A549 (cell line): Measurements from ENCODE around the gene NTNG2. TPM values are rescaled to one million over a fixed set of nuclear protein-coding genes. Genes with fewer than 3 reads are reported as not detected.

Experiments
- ATAC-seq, 2 experiments: fragments of 200-7000 bp in 1 of 2; fragments of >200 bp in 1 of 2; cut with Nextera tagmentation in 1 of 2; cut with Tn5 transposase in 1 of 2; 3 replicates each; pipeline versions ENCODE4 v1.8.0 to v1.9.1; 2018 to 2020; ENCODE audit warnings: mild to moderate bottlenecking in 1 of 2, moderate library complexity in 1 of 2
- CTCF ChIA-PET: fragments of 300-600 bp; sonication (Branson Sonifier 250); formaldehyde crosslinking; extraction: SDS; loops from one replicate; lab custom pipeline; 2021; ENCODE audit warnings: antibody characterized with exemption, inconsistent platforms; lab: Yijun Ruan, JAX
- POLR2A ChIA-PET: fragments of 350-600 bp; formaldehyde crosslinking; extraction: SDS; loops from one replicate; lab custom pipeline; 2021; ENCODE audit warnings: antibody characterized with exemption, inconsistent platforms; lab: Yijun Ruan, JAX
- DNase-seq, 2 experiments: peaks; one replicate each; pipeline versions ENCODE4 v3.0.0 to v3.0.0-alpha.2; 2011 to 2016; ENCODE audit warnings: low read depth in 1 of 2, low spot score in 1 of 2
- FAIRE-seq: peaks from 2 replicates; lab custom pipeline; 2011; peaks lifted over from hg19 to GRCh38; lab: Jason Lieb, UNC
- H3K27ac ChIP-seq, 2 experiments: fragments of >200 bp; sonication (Bioruptor Twin); formaldehyde crosslinking; 3 replicates each; pipeline ENCODE4 v1.5.1; 2016 to 2017
- H3K4me1 ChIP-seq: fragments of >200 bp; sonication (Bioruptor Twin); formaldehyde crosslinking; 3 replicates; pipeline ENCODE4 v1.6.1; 2016
- H3K4me2 ChIP-seq: fragments of >200 bp; sonication (Bioruptor Twin); formaldehyde crosslinking; 3 replicates; pipeline ENCODE4 v1.6.1; 2016
- H3K4me3 ChIP-seq: fragments of >200 bp; sonication (Bioruptor Twin); formaldehyde crosslinking; 3 replicates; pipeline ENCODE4 v1.5.1; 2016
- H3K9me3 ChIP-seq: fragments of >200 bp; sonication (Bioruptor Twin); formaldehyde crosslinking; 3 replicates; pipeline ENCODE4 v1.6.1; 2016
- CEBPB ChIP-seq, 2 experiments: fragments of >200 bp in 1 of 2; sonication (Bioruptor Twin) in 1 of 2; formaldehyde crosslinking in 1 of 2; IDR thresholded peaks; 2 replicates each; pipeline ENCODE4 v1.6.1; 2012 to 2016
- EP300 ChIP-seq, 2 experiments: fragments of >200 bp; sonication (Bioruptor Twin); formaldehyde crosslinking; IDR thresholded peaks; 2 replicates in 1 of 2; 3 replicates in 1 of 2; pipeline ENCODE4 v1.6.1; 2016 to 2017
- ESRRA ChIP-seq: fragments of 150-350 bp; IDR thresholded peaks from 2 replicates; pipeline ENCODE4 v1.6.1; 2014; ENCODE audit warnings: mild to moderate bottlenecking, low read length, borderline replicate concordance
- FOSB ChIP-seq: fragments of 250-450 bp; sonication (Bioruptor Pico); IDR thresholded peaks from 2 replicates; pipeline ENCODE4 v1.5.0; 2020; ENCODE audit warnings: mild to moderate bottlenecking, moderate library complexity
- FOSL2 ChIP-seq, 2 experiments: fragments of 450-650 bp in 1 of 2; fragments of >200 bp in 1 of 2; sonication (Bioruptor Twin) in 1 of 2; formaldehyde crosslinking; IDR thresholded peaks; 2 replicates each; pipeline versions ENCODE4 v1.5.0 to v1.6.1; 2016 to 2020; ENCODE audit warnings: mild to moderate bottlenecking in 1 of 2, moderate library complexity in 1 of 2
- GATA3 ChIP-seq: IDR thresholded peaks from 2 replicates; pipeline ENCODE4 v1.6.1; 2012; ENCODE audit warnings: borderline replicate concordance
- JUN ChIP-seq, 2 experiments: fragments of >200 bp; sonication (Bioruptor Twin); formaldehyde crosslinking; IDR thresholded peaks; 2 replicates in 1 of 2; 3 replicates in 1 of 2; pipeline ENCODE4 v1.6.1; 2016 to 2017
- JUNB ChIP-seq: fragments of >200 bp; sonication (Bioruptor Twin); formaldehyde crosslinking; IDR thresholded peaks from 2 replicates; pipeline ENCODE4 v1.6.1; 2016
- MAFK ChIP-seq: fragments of 450-650 bp; IDR thresholded peaks from 2 replicates; pipeline ENCODE4 v1.6.1; 2014; ENCODE audit not compliant: partially characterized antibody
- RAD21 ChIP-seq, 2 experiments: fragments of >200 bp in 1 of 2; sonication (Bioruptor Twin) in 1 of 2; formaldehyde crosslinking in 1 of 2; IDR thresholded peaks in 1 of 2; conservative IDR thresholded peaks in 1 of 2; 2 replicates in 1 of 2; 3 replicates in 1 of 2; pipeline ENCODE4 v1.6.1; 2012 to 2018; ENCODE audit warnings: inconsistent platforms in 1 of 2
- RFX5 ChIP-seq: fragments of 450-650 bp; IDR thresholded peaks from 2 replicates; pipeline ENCODE4 v1.7.1; 2014; ENCODE audit warnings: antibody characterized with exemption, mild to moderate bottlenecking, moderate library complexity
- SMC3 ChIP-seq: fragments of >200 bp; sonication (Bioruptor Twin); formaldehyde crosslinking; IDR thresholded peaks from 3 replicates; pipeline ENCODE4 v1.6.1; 2018; ENCODE audit warnings: inconsistent platforms
- TFCP2L1 ChIP-seq: fragments of 250-450 bp; sonication (Bioruptor Pico); IDR thresholded peaks from 2 replicates; pipeline ENCODE4 v1.5.0; 2021; ENCODE audit warnings: mild to moderate bottlenecking
- ZFP36 ChIP-seq: fragments of 450-650 bp; IDR thresholded peaks from 2 replicates; pipeline ENCODE4 v1.6.1; 2014; ENCODE audit warnings: borderline replicate concordance; ENCODE audit not compliant: partially characterized antibody
- ZSCAN20 ChIP-seq: fragments of 250-450 bp; sonication (Bioruptor Pico); IDR thresholded peaks from 2 replicates; pipeline ENCODE4 v1.8.0; 2022; ENCODE audit warnings: mild to moderate bottlenecking, moderate library complexity
- WGBS: methylation state at CpG from one replicate; pipeline ENCODE4 v1.1.6; 2017; ENCODE audit errors: missing lambda C conversion rate; 5-methylcytosine and 5-hydroxymethylcytosine counted together
- polyA plus RNA-seq, 4 experiments: library from polyadenylated mRNA; depleted of rRNA in 3 of 4; stranded (reverse); fragments of >200 nt; fragmentation: RNase III in 1 of 4; extraction: RNeasy Plus Mini Kit Qiagen cat#74134 plus additional on column Dnase treatment in 1 of 4; gene quantifications; 2 replicates in 3 of 4; 3 replicates in 1 of 4; pipeline ENCODE4 v1.2.3, GENCODE V29; 2011 to 2017
- TF ChIP-seq, protein P1 (sequence below): fragments of 450-650 bp; IDR thresholded peaks from 2 replicates; pipeline ENCODE4 v1.6.1; 2014; ENCODE audit warnings: antibody characterized with exemption
- TF ChIP-seq, protein P2 (sequence below): fragments of 150-350 bp; IDR thresholded peaks from 2 replicates; pipeline ENCODE4 v1.6.1; 2014; ENCODE audit warnings: low read depth, mild to moderate bottlenecking, low read length
- TF ChIP-seq, protein P3 (sequence below): fragments of >200 bp; sonication (Bioruptor Twin); formaldehyde crosslinking; IDR thresholded peaks from 3 replicates; pipeline ENCODE4 v1.5.1; 2016
- TF ChIP-seq, protein P4 (sequence below): IDR thresholded peaks from 2 replicates; pipeline ENCODE4 v1.6.1; 2012

Gene NTNG2
- polyA plus RNA-seq, 2 of the 4 experiments (the other 2 are of a cell fraction) = 0.52 to 1.0 TPM

DNA sequence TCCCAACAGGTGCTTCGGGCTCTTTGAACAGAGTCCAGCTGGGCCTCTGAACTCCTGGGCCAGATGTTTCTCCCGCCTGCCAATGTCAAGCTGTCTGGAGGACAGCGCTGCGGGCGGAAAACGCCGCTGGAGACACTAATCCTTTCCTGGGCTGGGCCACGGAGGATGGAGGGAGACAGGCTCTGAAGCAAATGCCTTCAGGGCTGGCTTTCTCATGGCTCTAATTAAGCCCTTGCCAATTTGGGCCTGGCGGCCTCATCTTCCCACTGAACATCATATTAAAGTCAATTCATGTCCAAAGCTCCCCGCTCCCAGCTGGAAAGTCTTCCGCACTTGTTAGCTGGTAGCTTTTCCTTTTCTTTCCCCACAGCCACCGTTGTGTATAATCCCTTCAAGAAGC is 72.7 kb downstream of the NTNG2 start:
- CTCF ChIA-PET = interaction anchor here (0.7 to 10.6 kb wide), 6 partner anchors 14 to 474 kb away, joined by 3 to 232 read pairs (median 74); partner anchors contain the start of gene NTNG2
- Histone ChIP-seq H3K4me2 (no peak overlapping the region), H3K27ac (no peak overlapping the region), H3K4me3 (no peak overlapping the region), H3K9me3 (no peaks in the 10 kb centered on the region), H3K4me1 (peaks cover 9% of the 10 kb centered on the region; the same call in 2 of the 3 replicates)
- 83% methylated on average over 10 of the region's 12 CpGs for WGBS
- POLR2A ChIA-PET = no interaction called here
- no peak for ATAC-seq
- no peak for FAIRE-seq
- TF ChIP-seq EP300 (IDR thresholded peaks at IDR 0.05) (no peak), FOSL2 (IDR thresholded peaks at IDR 0.05) (no peak), FOSL2 (CRISPR knock-in tag; IDR thresholded peaks at IDR 0.05) (no peak), CEBPB (IDR thresholded peaks at IDR 0.05) (no peak), TFCP2L1 (CRISPR knock-in tag) (no peak), JUN (IDR thresholded peaks at IDR 0.05) (no peak), MAFK (no peak), JUNB (no peak), GATA3 (no peak)
- TF ChIP-seq, protein P1, sequence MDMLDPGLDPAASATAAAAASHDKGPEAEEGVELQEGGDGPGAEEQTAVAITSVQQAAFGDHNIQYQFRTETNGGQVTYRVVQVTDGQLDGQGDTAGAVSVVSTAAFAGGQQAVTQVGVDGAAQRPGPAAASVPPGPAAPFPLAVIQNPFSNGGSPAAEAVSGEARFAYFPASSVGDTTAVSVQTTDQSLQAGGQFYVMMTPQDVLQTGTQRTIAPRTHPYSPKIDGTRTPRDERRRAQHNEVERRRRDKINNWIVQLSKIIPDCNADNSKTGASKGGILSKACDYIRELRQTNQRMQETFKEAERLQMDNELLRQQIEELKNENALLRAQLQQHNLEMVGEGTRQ = no peak
- TF ChIP-seq, protein P2, sequence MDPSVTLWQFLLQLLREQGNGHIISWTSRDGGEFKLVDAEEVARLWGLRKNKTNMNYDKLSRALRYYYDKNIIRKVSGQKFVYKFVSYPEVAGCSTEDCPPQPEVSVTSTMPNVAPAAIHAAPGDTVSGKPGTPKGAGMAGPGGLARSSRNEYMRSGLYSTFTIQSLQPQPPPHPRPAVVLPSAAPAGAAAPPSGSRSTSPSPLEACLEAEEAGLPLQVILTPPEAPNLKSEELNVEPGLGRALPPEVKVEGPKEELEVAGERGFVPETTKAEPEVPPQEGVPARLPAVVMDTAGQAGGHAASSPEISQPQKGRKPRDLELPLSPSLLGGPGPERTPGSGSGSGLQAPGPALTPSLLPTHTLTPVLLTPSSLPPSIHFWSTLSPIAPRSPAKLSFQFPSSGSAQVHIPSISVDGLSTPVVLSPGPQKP = no peak
- DNase-seq = no peak

DNA sequence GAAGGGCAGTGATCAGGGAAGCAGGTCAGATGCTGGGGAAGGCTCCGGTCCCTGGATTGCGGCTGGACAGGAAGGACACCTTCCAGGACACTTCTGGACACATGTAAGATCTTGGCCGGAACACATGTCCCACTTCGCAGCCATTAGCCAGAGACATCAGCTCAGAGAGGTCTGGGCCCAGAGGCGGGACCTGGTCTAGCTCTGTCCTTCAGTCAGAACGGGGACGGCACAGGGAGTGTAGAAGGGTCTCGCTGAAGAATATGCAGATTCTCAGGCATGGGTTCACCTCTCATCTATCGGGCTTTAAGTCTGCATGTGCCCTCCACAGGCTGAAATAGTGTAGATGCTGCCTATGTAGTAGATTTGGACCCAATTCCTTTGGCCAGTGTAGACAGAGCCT is 73.3 kb downstream of the NTNG2 start:
- H3K4me2 ChIP-seq = no peak overlapping the region
- H3K4me1 ChIP-seq = peaks cover 9% of the 10 kb centered on the region; the same call in 2 of the 3 replicates
- FAIRE-seq (no peak), DNase-seq (no peak), ATAC-seq (no peak)
- no peak overlapping the region for H3K27ac ChIP-seq
- ChIA-PET CTCF (interaction anchor here (0.7 to 10.6 kb wide), 23 partner anchors 9 to 644 kb away, joined by 3 to 232 read pairs (median 6); partner anchors contain the start of gene NTNG2), POLR2A (no interaction called here)
- H3K9me3 ChIP-seq = no peaks in the 10 kb centered on the region
- no peak for TF ChIP-seq ESRRA
- TF ChIP-seq ZSCAN20 (CRISPR knock-in tag) = no peak
- no peak for TF ChIP-seq FOSB (CRISPR knock-in tag)
- TF ChIP-seq RAD21 (conservative IDR thresholded peaks at IDR 0.05 in 1 of 2, IDR thresholded peaks at IDR 0.05 in 1 of 2) = no peak
- TF ChIP-seq FOSL2 (IDR thresholded peaks at IDR 0.05) = no peak
- TF ChIP-seq FOSL2 (CRISPR knock-in tag; IDR thresholded peaks at IDR 0.05) = no peak
- TF ChIP-seq JUN (IDR thresholded peaks at IDR 0.05) = no peak
- H3K4me3 ChIP-seq = no peak overlapping the region
- 70% methylated on average over 8 of the region's 9 CpGs for WGBS

DNA sequence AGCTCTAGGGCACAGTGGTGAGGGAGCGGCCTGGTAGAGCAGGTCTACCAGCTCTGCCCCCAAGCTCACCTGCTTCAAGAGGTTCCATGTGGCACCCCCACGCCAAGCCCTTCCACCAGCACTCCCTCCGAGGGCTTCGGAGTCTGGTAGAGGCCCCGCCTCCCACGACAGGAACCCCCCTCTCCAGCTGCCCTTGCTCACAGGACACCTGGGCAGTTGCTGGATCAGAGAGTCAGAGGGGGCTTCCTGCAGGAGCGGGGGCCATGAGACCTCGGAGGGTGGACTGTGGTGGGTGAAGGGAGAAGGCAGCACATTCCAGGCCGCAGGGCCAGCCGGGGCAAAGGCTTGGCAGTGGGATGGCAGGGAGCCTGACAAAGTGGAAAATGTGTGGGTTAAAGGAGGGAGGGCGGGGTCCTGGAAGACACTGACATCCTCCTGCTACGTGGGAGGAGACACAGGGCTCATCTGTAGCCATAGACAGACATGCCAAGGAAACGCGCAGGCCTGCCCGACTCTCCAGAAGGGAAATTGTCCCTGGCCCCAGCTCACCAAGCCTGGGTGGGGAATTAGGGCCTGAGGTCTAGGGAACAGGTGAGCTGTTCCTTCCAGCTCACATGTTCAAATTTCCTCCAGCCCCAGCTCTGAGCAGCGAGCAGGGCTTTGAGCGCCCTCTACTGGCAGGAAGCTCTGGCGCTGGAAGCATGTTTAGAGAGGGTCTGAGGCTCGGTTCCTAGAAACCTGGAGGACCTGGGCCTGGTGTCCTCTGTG is 74.2 kb downstream of the NTNG2 start:
- Histone ChIP-seq H3K4me3 (no peak overlapping the region), H3K4me1 (peaks cover 9% of the 10 kb centered on the region; the same call in 2 of the 3 replicates), H3K4me2 (no peak overlapping the region), H3K27ac (no peak overlapping the region), H3K9me3 (no peaks in the 10 kb centered on the region)
- whole genome bisulfite sequencing = 35% methylated on average over 13 of the region's 19 CpGs
- CTCF ChIA-PET = interaction anchor here (0.5 to 10.6 kb wide), 77 partner anchors 8 to 645 kb away, joined by 3 to 232 read pairs (median 4); partner anchors contain the start of gene NTNG2
- POLR2A ChIA-PET = interaction anchor here (1.1 kb wide), 1 partner anchor 66 kb away, joined by 3 read pairs; no protein-coding TSS in a partner anchor
- FAIRE-seq (no peak), DNase-seq (peak; percentile 75 to 84), ATAC-seq (peak; percentile 19 to 67; a peak in 4 of 6 replicates)
- TF ChIP-seq, protein P3, sequence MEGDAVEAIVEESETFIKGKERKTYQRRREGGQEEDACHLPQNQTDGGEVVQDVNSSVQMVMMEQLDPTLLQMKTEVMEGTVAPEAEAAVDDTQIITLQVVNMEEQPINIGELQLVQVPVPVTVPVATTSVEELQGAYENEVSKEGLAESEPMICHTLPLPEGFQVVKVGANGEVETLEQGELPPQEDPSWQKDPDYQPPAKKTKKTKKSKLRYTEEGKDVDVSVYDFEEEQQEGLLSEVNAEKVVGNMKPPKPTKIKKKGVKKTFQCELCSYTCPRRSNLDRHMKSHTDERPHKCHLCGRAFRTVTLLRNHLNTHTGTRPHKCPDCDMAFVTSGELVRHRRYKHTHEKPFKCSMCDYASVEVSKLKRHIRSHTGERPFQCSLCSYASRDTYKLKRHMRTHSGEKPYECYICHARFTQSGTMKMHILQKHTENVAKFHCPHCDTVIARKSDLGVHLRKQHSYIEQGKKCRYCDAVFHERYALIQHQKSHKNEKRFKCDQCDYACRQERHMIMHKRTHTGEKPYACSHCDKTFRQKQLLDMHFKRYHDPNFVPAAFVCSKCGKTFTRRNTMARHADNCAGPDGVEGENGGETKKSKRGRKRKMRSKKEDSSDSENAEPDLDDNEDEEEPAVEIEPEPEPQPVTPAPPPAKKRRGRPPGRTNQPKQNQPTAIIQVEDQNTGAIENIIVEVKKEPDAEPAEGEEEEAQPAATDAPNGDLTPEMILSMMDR = peak; percentile 94
- TF ChIP-seq, protein P4, sequence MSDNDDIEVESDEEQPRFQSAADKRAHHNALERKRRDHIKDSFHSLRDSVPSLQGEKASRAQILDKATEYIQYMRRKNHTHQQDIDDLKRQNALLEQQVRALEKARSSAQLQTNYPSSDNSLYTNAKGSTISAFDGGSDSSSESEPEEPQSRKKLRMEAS = no peak
- TF ChIP-seq ZFP36 = no peak
- no peak for TF ChIP-seq RFX5
- peak; percentile 91 to 97 for TF ChIP-seq RAD21 (conservative IDR thresholded peaks at IDR 0.05 in 1 of 2, IDR thresholded peaks at IDR 0.05 in 1 of 2)
- peak; percentile 82 for TF ChIP-seq SMC3
